ENCODE results near the gene RAET1L.

- TF ChIP-seq POLR2A (IDR thresholded peaks at IDR 0.05) = no peak
- no peak for TF ChIP-seq CTCF (IDR thresholded peaks at IDR 0.05)
These were observed 33.7 kb upstream of the RAET1L start for GRCh38 chr6:150058986-150059385.
